ENCODE measurements around the gene GON7. TPM values are rescaled to one million over a fixed set of nuclear protein-coding genes. Genes with fewer than 3 reads are reported as not detected.

GON7 gene
- total RNA-seq, 4 donors from 2014 or later: 5.6 to 11.3 (median 7.4) TPM

DNA sequence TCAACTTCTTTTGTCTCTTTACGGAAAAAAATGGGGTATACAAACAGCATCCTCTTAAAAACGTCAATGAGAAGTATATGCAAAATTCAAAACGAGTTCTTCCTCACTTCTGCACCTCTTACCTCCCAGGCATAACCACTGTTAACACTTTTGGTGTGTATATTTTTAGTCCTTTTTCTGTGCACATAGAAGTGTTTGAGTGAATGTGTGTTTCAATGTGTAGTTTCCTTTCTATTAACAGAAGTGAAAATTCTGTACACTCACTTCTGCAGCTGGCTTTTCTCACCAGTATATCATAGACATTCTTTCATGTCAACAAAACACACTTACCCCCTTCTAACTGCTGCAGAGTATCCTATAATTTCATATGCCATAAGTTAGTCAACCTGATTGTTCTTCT, 5.6 kb upstream of the GON7 start:
- DNase-seq (ENCODE audit: low spot score in 2 of 2): no peak
- Histone ChIP-seq H3K36me3 (peaks cover 62% of the 10 kb centered on the region), H3K9me3 (no peaks in the 10 kb centered on the region), H3K27me3 (no peaks in the 10 kb centered on the region), H3K27ac (no peak overlapping the region), H3K4me1 (peaks cover 19% of the 10 kb centered on the region), H3K4me3 (no peak overlapping the region)
- TF ChIP-seq POLR2AphosphoS5 (IDR thresholded peaks at IDR 0.05) (no peak), POLR2A (IDR thresholded peaks at IDR 0.05) (no peak), EP300 (IDR thresholded peaks at IDR 0.05) (no peak), CTCF (IDR thresholded peaks at IDR 0.05) (no peak)
- WGBS: 82% methylated on average over 3 of the region's 3 CpGs

GRCh38 chr14:93207468-93208308, 823 bp upstream of the GON7 start:
- H3K36me3 ChIP-seq: peaks cover 15% of the 10 kb centered on the region
- no peaks in the 10 kb centered on the region for H3K9me3 ChIP-seq
- DNase-seq (ENCODE audit: low spot score in 2 of 2): no peak
- peak overlapping the region; percentile 85 for H3K27ac ChIP-seq
- peaks cover 33% of the 10 kb centered on the region for H3K4me1 ChIP-seq
- no peaks in the 10 kb centered on the region for H3K27me3 ChIP-seq
- under 1% methylated on average over 23 of the region's 23 CpGs for WGBS
- H3K4me3 ChIP-seq: peak overlapping the region; percentile 98
- TF ChIP-seq POLR2AphosphoS5 (IDR thresholded peaks at IDR 0.05): no peak
- TF ChIP-seq CTCF (IDR thresholded peaks at IDR 0.05): no peak
- TF ChIP-seq EP300 (IDR thresholded peaks at IDR 0.05): no peak

DNA sequence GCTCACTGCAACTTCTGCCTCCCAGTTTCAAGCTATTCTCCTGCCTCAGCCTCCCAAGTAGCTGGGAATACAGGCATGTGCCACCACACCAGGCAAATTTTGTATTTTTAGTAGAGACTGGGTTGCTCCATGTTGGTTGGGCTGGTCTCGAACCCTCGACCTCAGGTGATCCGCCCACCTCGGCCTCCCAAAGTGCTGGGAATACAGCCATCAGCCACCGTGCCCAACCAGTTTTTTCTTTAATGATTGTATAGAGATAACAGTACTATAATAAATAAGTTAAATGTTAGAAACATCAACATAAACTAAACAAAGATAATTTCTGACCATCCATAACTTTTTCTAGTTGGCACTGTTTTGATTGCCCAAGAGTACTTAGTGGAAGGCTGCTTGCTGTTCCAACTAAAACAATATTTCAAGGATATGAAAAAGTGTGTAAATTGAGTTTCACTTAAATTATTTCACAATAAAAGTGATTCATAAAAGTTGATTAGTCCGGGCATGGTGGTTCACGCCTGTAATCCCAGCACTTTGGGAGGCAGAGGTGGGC, 5.6 kb downstream of the GON7 start:
- no peak for DNase-seq (ENCODE audit: low spot score in 2 of 2)
- H3K27ac ChIP-seq: no peak overlapping the region
- no peaks in the 10 kb centered on the region for H3K36me3 ChIP-seq
- no peak for TF ChIP-seq CTCF (IDR thresholded peaks at IDR 0.05)
- no peak for TF ChIP-seq EP300 (IDR thresholded peaks at IDR 0.05)
- no peak for TF ChIP-seq POLR2A (IDR thresholded peaks at IDR 0.05)
- TF ChIP-seq POLR2AphosphoS5 (IDR thresholded peaks at IDR 0.05): no peak
- 72% methylated on average over 7 of the region's 7 CpGs for WGBS
- no peaks in the 10 kb centered on the region for H3K27me3 ChIP-seq
- H3K4me1 ChIP-seq: peaks cover 9% of the 10 kb centered on the region
- H3K4me3 ChIP-seq: no peak overlapping the region
- H3K9me3 ChIP-seq: no peaks in the 10 kb centered on the region

GRCh38 chr14:93200553-93200952, 6.3 kb downstream of the GON7 start:
- no peak for DNase-seq (ENCODE audit: low spot score in 2 of 2)
- no peak overlapping the region for H3K27ac ChIP-seq
- no peaks in the 10 kb centered on the region for H3K36me3 ChIP-seq
- no peak for TF ChIP-seq POLR2AphosphoS5 (IDR thresholded peaks at IDR 0.05)
- no peak for TF ChIP-seq POLR2A (IDR thresholded peaks at IDR 0.05)
- TF ChIP-seq EP300 (IDR thresholded peaks at IDR 0.05): no peak
- no peak for TF ChIP-seq CTCF (IDR thresholded peaks at IDR 0.05)
- H3K27me3 ChIP-seq: no peaks in the 10 kb centered on the region
- 89% methylated on average over 5 of the region's 5 CpGs for WGBS
- no peaks in the 10 kb centered on the region for H3K9me3 ChIP-seq
- peaks cover 2% of the 10 kb centered on the region for H3K4me1 ChIP-seq
- no peak overlapping the region for H3K4me3 ChIP-seq

DNA sequence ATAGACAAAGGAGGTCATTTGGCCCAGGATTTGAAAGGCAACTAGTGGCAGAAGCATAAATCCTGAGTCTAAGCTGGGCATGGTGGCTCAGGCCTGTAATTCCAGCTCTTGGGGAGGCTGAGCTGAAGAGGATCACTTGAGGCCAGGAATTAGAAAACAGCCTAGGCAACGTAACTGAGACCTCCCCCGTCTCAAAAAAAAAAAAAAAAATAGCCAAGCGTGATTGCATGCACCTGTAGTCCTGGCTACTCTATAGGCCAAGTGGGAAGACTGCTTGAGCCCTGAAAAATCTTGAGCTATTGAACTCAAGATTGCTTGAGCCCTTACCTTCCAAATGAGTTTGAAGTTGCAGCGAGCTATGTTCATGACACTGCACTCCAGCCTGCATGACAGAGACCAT, 7.8 kb downstream of the GON7 start:
- 89% methylated on average over 4 of the region's 4 CpGs for WGBS
- H3K36me3 ChIP-seq: no peaks in the 10 kb centered on the region
- H3K4me1 ChIP-seq: no peaks in the 10 kb centered on the region
- no peak overlapping the region for H3K27ac ChIP-seq
- no peak for TF ChIP-seq POLR2AphosphoS5 (IDR thresholded peaks at IDR 0.05)
- H3K4me3 ChIP-seq: no peak overlapping the region
- H3K9me3 ChIP-seq: no peaks in the 10 kb centered on the region
- no peak for DNase-seq (ENCODE audit: low spot score in 2 of 2)
- no peaks in the 10 kb centered on the region for H3K27me3 ChIP-seq

All from suprapubic skin (tissue), 4 donors.